ENCODE data around the gene STMN1. TPM values are rescaled to one million over a fixed set of nuclear protein-coding genes. Genes with fewer than 3 reads are reported as not detected.

The STMN1 gene
- total RNA-seq, 2 experiments from 2014 or later: 25.2 to 25.6 TPM

DNA sequence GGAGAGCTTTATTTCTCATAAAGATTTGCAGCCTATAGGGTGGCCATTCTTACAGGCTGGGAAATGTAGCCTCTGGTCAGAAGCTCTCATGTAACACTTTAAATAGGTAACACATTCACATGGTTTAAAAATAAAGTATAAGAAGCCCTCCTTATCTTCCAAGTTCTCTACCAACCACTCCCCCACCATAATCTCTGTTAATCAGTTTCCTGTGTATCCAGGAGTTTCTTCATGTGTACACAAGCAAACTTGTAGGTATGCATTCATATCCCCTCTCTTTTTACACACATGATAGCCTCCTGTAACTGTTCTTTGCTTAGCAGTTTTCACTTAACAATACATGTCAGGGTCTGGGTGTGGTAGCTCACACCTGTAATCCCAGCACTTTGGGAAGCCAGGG is 4.9 kb upstream of the STMN1 start:
- Histone ChIP-seq H3K36me3 (ENCODE audit: insufficient read depth, low read length) (no peaks in the 10 kb centered on the region), H3K27me3 (ENCODE audit: control insufficient read depth in 1 of 2, insufficient read depth in 2 of 2, low read length in 2 of 2) (no peaks in the 10 kb centered on the region), H3K27ac (ENCODE audit: low read depth in 1 of 2, low read length in 2 of 2) (no peak overlapping the region), H3K4me1 (ENCODE audit: insufficient read depth, low read length) (peaks cover 11% of the 10 kb centered on the region), H3K9me3 (ENCODE audit: control insufficient read depth in 1 of 2, insufficient read depth in 1 of 2, low read length in 2 of 2) (no peaks in the 10 kb centered on the region), H3K4me3 (ENCODE audit: low read length) (no peak overlapping the region)
- ATAC-seq (ENCODE audit: poor library complexity) (no peak), DNase-seq (no peak)
- ChIA-PET POLR2A (interaction anchor here (1.4 kb wide), 1 partner anchor 11 kb away, joined by 4 read pairs; no protein-coding TSS in a partner anchor), CTCF (interaction anchor here (2.1 kb wide), 1 partner anchor 16 kb away, joined by 5 read pairs; no protein-coding TSS in a partner anchor)
- intact Hi-C loops (cut with DNase I, micrococcal nuclease): no loop called here
- Mint-ChIP-seq H3K9me3 (no peaks in the 10 kb centered on the region), H3K36me3 (ENCODE audit: low read depth) (peaks cover 5% of the 10 kb centered on the region), H3K4me1 (ENCODE audit: low read depth) (peaks cover 10% of the 10 kb centered on the region), H3K27ac (no peak overlapping the region), H3K4me3 (no peak overlapping the region), H3K27me3 (no peaks in the 10 kb centered on the region)
- no peak for TF ChIP-seq CTCF (IDR thresholded peaks at IDR 0.05)

GRCh38 chr1:25909040-25909439 is 2.8 kb upstream of the STMN1 start:
- Mint-ChIP-seq H3K4me1 (ENCODE audit: low read depth) (peaks cover 23% of the 10 kb centered on the region), H3K27me3 (no peaks in the 10 kb centered on the region), H3K27ac (peak overlapping the region; percentile 45), H3K4me3 (peak overlapping the region; percentile 11), H3K36me3 (ENCODE audit: low read depth) (peaks cover 17% of the 10 kb centered on the region), H3K9me3 (no peaks in the 10 kb centered on the region)
- Histone ChIP-seq H3K9me3 (ENCODE audit: control insufficient read depth in 1 of 2, insufficient read depth in 1 of 2, low read length in 2 of 2) (no peaks in the 10 kb centered on the region), H3K4me3 (ENCODE audit: low read length) (no peak overlapping the region), H3K36me3 (ENCODE audit: insufficient read depth, low read length) (no peaks in the 10 kb centered on the region), H3K27me3 (ENCODE audit: control insufficient read depth in 1 of 2, insufficient read depth in 2 of 2, low read length in 2 of 2) (no peaks in the 10 kb centered on the region), H3K27ac (ENCODE audit: low read depth in 1 of 2, low read length in 2 of 2) (no peak overlapping the region), H3K4me1 (ENCODE audit: insufficient read depth, low read length) (peaks cover 19% of the 10 kb centered on the region)
- no peak for DNase-seq
- no peak for ATAC-seq (ENCODE audit: poor library complexity)
- POLR2A ChIA-PET: interaction anchor here (0.8 to 1.3 kb wide), 3 partner anchors 14 to 89 kb away, joined by 3 to 6 read pairs (median 3); partner anchors contain the start of gene PAFAH2
- CTCF ChIA-PET: interaction anchor here (1.3 to 2.7 kb wide), 3 partner anchors 13 to 89 kb away, joined by 3 to 16 read pairs (median 3); partner anchors contain the start of gene PAFAH2
- intact Hi-C loops (cut with DNase I, micrococcal nuclease): loop anchor here in 1 of 2 experiments (5.0 kb wide), 2 partner anchors 203 to 878 kb away; partner anchors contain the start of genes PDIK1L and PIGV
- no peak for TF ChIP-seq CTCF (IDR thresholded peaks at IDR 0.05)

DNA sequence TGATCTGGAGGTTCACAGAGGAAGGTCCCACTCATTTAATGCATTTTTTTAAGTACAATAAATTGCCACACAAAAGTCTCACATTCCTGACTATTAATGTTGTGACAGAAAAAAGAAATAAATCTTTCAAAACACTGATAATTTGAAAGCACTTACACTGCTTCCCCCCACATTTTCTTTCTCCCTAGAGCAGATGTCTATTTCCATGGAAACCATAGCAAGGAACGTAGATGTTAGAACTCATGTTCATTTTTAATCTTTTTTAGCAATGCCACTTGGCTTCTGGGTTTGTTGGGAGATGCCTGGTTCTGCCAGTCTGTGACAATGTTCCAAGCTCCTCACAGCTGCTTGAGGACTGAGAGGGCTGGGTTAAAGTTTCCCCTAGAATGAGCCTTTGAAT is 1.9 kb upstream of the STMN1 start:
- CTCF ChIA-PET: interaction anchor here (1.3 to 2.7 kb wide), 2 partner anchors 13 to 14 kb away, joined by 3 to 16 read pairs; no protein-coding TSS in a partner anchor

More for the DNA sequence above, 1.9 kb upstream of the STMN1 start:
- H3K27ac Mint-ChIP-seq: peak overlapping the region; percentile 97
- Histone ChIP-seq H3K27me3 (ENCODE audit: control insufficient read depth in 1 of 2, insufficient read depth in 2 of 2, low read length in 2 of 2) (no peaks in the 10 kb centered on the region), H3K4me3 (ENCODE audit: low read length) (no peak overlapping the region), H3K36me3 (ENCODE audit: insufficient read depth, low read length) (no peaks in the 10 kb centered on the region), H3K27ac (ENCODE audit: low read depth in 1 of 2, low read length in 2 of 2) (peak overlapping the region in 1 of 2 donors; percentile 0), H3K9me3 (ENCODE audit: control insufficient read depth in 1 of 2, insufficient read depth in 1 of 2, low read length in 2 of 2) (no peaks in the 10 kb centered on the region), H3K4me1 (ENCODE audit: insufficient read depth, low read length) (peaks cover 22% of the 10 kb centered on the region)
- H3K36me3 Mint-ChIP-seq (ENCODE audit: low read depth): peaks cover 17% of the 10 kb centered on the region
- ATAC-seq (ENCODE audit: poor library complexity): no peak
- TF ChIP-seq CTCF (IDR thresholded peaks at IDR 0.05): no peak
- peaks cover 23% of the 10 kb centered on the region for H3K4me1 Mint-ChIP-seq (ENCODE audit: low read depth)
- H3K4me3 Mint-ChIP-seq: peak overlapping the region; percentile 25
- no peaks in the 10 kb centered on the region for H3K9me3 Mint-ChIP-seq
- DNase-seq: no peak
- H3K27me3 Mint-ChIP-seq: no peaks in the 10 kb centered on the region
- POLR2A ChIA-PET: interaction anchor here (1.0 to 7.1 kb wide), 6 partner anchors 10 to 89 kb away, joined by 3 to 63 read pairs (median 5); partner anchors contain the start of genes PAFAH2 and PAQR7
- intact Hi-C loops (cut with DNase I, micrococcal nuclease): loop anchor here in 1 of 2 experiments (5.0 kb wide), 2 partner anchors 204 to 879 kb away; partner anchors contain the start of genes PDIK1L and PIGV

Data from CD4-positive, alpha-beta T cell (primary cell).